HepG2 (cell line): ENCODE results near the gene GTF3C5. TPM values are rescaled to one million over a fixed set of nuclear protein-coding genes. Genes with fewer than 3 reads are reported as not detected.

ENCODE experiments used
- ATAC-seq: fragments of 200-7000 bp; cut with Tn5 transposase; 3 replicates; pipeline ENCODE4 v1.9.1; 2020; ENCODE audit warnings: mild to moderate bottlenecking, moderate library complexity
- BruUV-seq: library from RNA; stranded (reverse); fragments of 400-500 nt; replicated peaks from 2 replicates; lab custom pipeline; 2021; lab: Mats Ljungman, UMichigan
- CTCF ChIA-PET: fragments of 300-600 bp; formaldehyde crosslinking; extraction: SDS; loops from one replicate; lab custom pipeline; 2021; ENCODE audit warnings: low total read pairs, inconsistent platforms, low intra/inter-chr PET ratio; lab: Yijun Ruan, JAX
- POLR2A ChIA-PET: fragments of 350-600 bp; sonication (Branson Sonifier 250); formaldehyde crosslinking; loops from one replicate; lab custom pipeline; 2020; ENCODE audit warnings: antibody characterized with exemption, inconsistent platforms; lab: Yijun Ruan, JAX
- DNase-seq: peaks from one replicate; pipeline ENCODE4 v3.0.0-alpha.2; 2015; ENCODE audit warnings: low spot score
- FAIRE-seq: peaks from 3 replicates; lab custom pipeline; 2011; peaks lifted over from hg19 to GRCh38; lab: Jason Lieb, UNC
- H2AFZ ChIP-seq: one replicate; pipeline ENCODE4 v1.6.1; 2011; ENCODE audit warnings: low read length, inconsistent platforms
- H3K27ac ChIP-seq: fragments of 300-600 bp; 3 replicates; pipeline ENCODE4 v1.8.0; 2011; ENCODE audit warnings: mixed run types, mild to moderate bottlenecking, mixed read lengths, low read length, inconsistent platforms; ENCODE audit not compliant: insufficient read depth; ENCODE audit errors: extremely low read length
- H3K27me3 ChIP-seq, 2 experiments: fragments of 200-600 bp in 1 of 2; 2 replicates in 1 of 2; 3 replicates in 1 of 2; pipeline versions ENCODE4 v1.6.0 to v1.8.0; 2011; ENCODE audit warnings: low read length in 2 of 2, mild to moderate bottlenecking in 2 of 2, moderate library complexity in 2 of 2, inconsistent platforms in 1 of 2; ENCODE audit not compliant: insufficient read depth in 2 of 2, control insufficient read depth in 1 of 2
- H3K36me3 ChIP-seq, 2 experiments: fragments of 200-600 bp in 1 of 2; replicated peaks in 1 of 2; 2 replicates in 1 of 2; 3 replicates in 1 of 2; pipeline versions ENCODE4 v1.5.1 to v1.8.0; 2011; ENCODE audit warnings: low read length in 2 of 2, inconsistent platforms in 1 of 2; ENCODE audit not compliant: insufficient read depth in 2 of 2, control insufficient read depth in 1 of 2
- H3K4me1 ChIP-seq: 2 replicates; pipeline ENCODE4 v1.5.1; 2012; ENCODE audit warnings: low read length, inconsistent platforms; ENCODE audit not compliant: insufficient read depth
- H3K4me2 ChIP-seq: 2 replicates; pipeline ENCODE4 v1.6.0; 2011; ENCODE audit warnings: low read depth, low read length, inconsistent platforms
- H3K4me3 ChIP-seq, 3 experiments: fragments of 200-600 bp in 1 of 3; sonication (generic), shearing (Covaris generic) in 1 of 3; replicated peaks in 1 of 3; 2 replicates each; pipeline ENCODE4 v1.5.1; 2011 to 2016; ENCODE audit warnings: low read length in 3 of 3, inconsistent platforms in 2 of 3, low read depth in 2 of 3, mild to moderate bottlenecking in 2 of 3, control low read depth in 1 of 3, mixed read lengths in 1 of 3; ENCODE audit not compliant: insufficient read depth in 1 of 3
- H3K79me2 ChIP-seq: one replicate; pipeline ENCODE4 v1.6.1; 2011; ENCODE audit warnings: low read length, inconsistent platforms; ENCODE audit not compliant: insufficient read depth
- H3K9ac ChIP-seq: 2 replicates; pipeline ENCODE4 v1.6.0; 2011; ENCODE audit warnings: mild to moderate bottlenecking, low read depth, low read length, inconsistent platforms; ENCODE audit not compliant: insufficient read depth
- H3K9me3 ChIP-seq: 2 replicates; pipeline ENCODE4 v1.5.1; 2012; ENCODE audit warnings: mild to moderate bottlenecking, low read length
- H4K20me1 ChIP-seq: 2 replicates; pipeline ENCODE4 v1.6.0; 2011; ENCODE audit warnings: inconsistent platforms, mild to moderate bottlenecking, low read length, moderate library complexity; ENCODE audit not compliant: insufficient read depth
- ARHGAP35 ChIP-seq: sonication (generic); formaldehyde crosslinking; IDR thresholded peaks from 2 replicates; pipeline ENCODE4 v1.9.0; 2022; ENCODE audit warnings: mild to moderate bottlenecking, inconsistent platforms, moderate library complexity, missing genetic modification reagents, borderline replicate concordance
- CHD2 ChIP-seq: IDR thresholded peaks from 2 replicates; pipeline ENCODE4 v1.6.1; 2011; ENCODE audit warnings: low read depth, low read length, improper control_type of control experiment
- EHMT2 ChIP-seq: fragments of 200-600 bp; sonication (generic); IDR thresholded peaks from 2 replicates; pipeline ENCODE4 v1.7.0; 2017; ENCODE audit warnings: antibody characterized with exemption, low read depth, low read length, borderline replicate concordance
- FOXP1 ChIP-seq, 2 experiments: fragments of 450-650 bp in 1 of 2; IDR thresholded peaks; 2 replicates each; pipeline ENCODE4 v1.6.1; 2017 to 2018; ENCODE audit warnings: antibody characterized with exemption in 1 of 2
- KDM3A ChIP-seq: IDR thresholded peaks from 2 replicates; pipeline ENCODE4 v1.6.1; 2018; ENCODE audit warnings: low read depth, missing compliant biosample characterization
- MYC ChIP-seq: sonication (generic); formaldehyde crosslinking; IDR thresholded peaks from 2 replicates; pipeline ENCODE4 v1.9.0; 2021; ENCODE audit warnings: missing genetic modification reagents, borderline replicate concordance
- MYNN ChIP-seq: sonication (generic); formaldehyde crosslinking; IDR thresholded peaks from 2 replicates; pipeline ENCODE4 v1.4.0; 2020; ENCODE audit warnings: mild to moderate bottlenecking, low read depth, missing genetic modification reagents
- NR2F6 ChIP-seq, 2 experiments: IDR thresholded peaks; 2 replicates each; pipeline ENCODE4 v1.6.1; 2016; ENCODE audit warnings: antibody characterized with exemption in 1 of 2, mild to moderate bottlenecking in 1 of 2
- PHF21A ChIP-seq: sonication (generic); formaldehyde crosslinking; IDR thresholded peaks from 2 replicates; pipeline ENCODE4 v1.5.0; 2020; ENCODE audit warnings: mild to moderate bottlenecking, missing genetic modification reagents
- RARA ChIP-seq: IDR thresholded peaks from 2 replicates; pipeline ENCODE4 v1.6.1; 2016; ENCODE audit warnings: missing genetic modification reagents, missing compliant biosample characterization
- RXRA ChIP-seq: sonication (generic); formaldehyde crosslinking; IDR thresholded peaks from 2 replicates; pipeline ENCODE4 v1.5.1; 2020; ENCODE audit warnings: missing genetic modification reagents
- XRCC5 ChIP-seq: fragments of 200-400 bp; formaldehyde crosslinking; optimal IDR thresholded peaks from 2 replicates; pipeline ENCODE3; 2017; ENCODE audit warnings: mild to moderate bottlenecking, low read length
- ZIK1 ChIP-seq: sonication (generic); formaldehyde crosslinking; IDR thresholded peaks from 2 replicates; pipeline ENCODE4 v1.5.0; 2020; ENCODE audit warnings: mild to moderate bottlenecking, low read depth, missing genetic modification reagents, borderline replicate concordance
- ZNF333 ChIP-seq: sonication (generic); formaldehyde crosslinking; IDR thresholded peaks from 2 replicates; pipeline ENCODE4 v1.4.0; 2020; ENCODE audit warnings: mild to moderate bottlenecking, missing genetic modification reagents, borderline replicate concordance
- ZNF44 ChIP-seq: sonication (generic); formaldehyde crosslinking; IDR thresholded peaks from 2 replicates; pipeline ENCODE4 v1.5.1; 2020; ENCODE audit warnings: mild to moderate bottlenecking, missing genetic modification reagents
- ZNF775 ChIP-seq: sonication (generic); formaldehyde crosslinking; IDR thresholded peaks from 2 replicates; pipeline ENCODE4 v1.4.0; 2020; ENCODE audit warnings: missing genetic modification reagents, mild to moderate bottlenecking, moderate library complexity, borderline replicate concordance
- WGBS: methylation state at CpG from one replicate; pipeline ENCODE4 v1.1.6; 2017; ENCODE audit warnings: low lambda C conversion rate; 5-methylcytosine and 5-hydroxymethylcytosine counted together
- in situ Hi-C: cut with HindIII; loops from 2 replicates; pipeline ENCODE4 v1.10.0; 2017; ENCODE audit warnings: low pct_unique_long_range_greater_than_20kb; ENCODE audit not compliant: extremely low pct_ligation_motif_present
- intact Hi-C: fragments of 100-400 bp; cut with micrococcal nuclease; formaldehyde crosslinking; loops from one replicate; pipeline ENCODE4 v1.10.0; 2022; ENCODE audit not compliant: unreplicated experiment
- polyA plus RNA-seq, 8 experiments: library from polyadenylated mRNA; depleted of rRNA in 3 of 8; stranded (reverse) in 7 of 8; unstranded in 1 of 8; fragments of >200 nt; fragmentation: Illumina TruSeq in 4 of 8; extraction: Trizol in 4 of 8; gene quantifications; 2 replicates each; pipeline versions ENCODE4 v1.2.1 to v1.2.3, GENCODE V29; 2011 to 2016; ENCODE audit warnings: low read depth in 4 of 8, missing spikeins in 1 of 8, mixed read lengths in 1 of 8; ENCODE audit not compliant: insufficient read depth in 1 of 8
- total RNA-seq, 5 experiments: library from RNA; depleted of rRNA; stranded (reverse); fragments of >200 nt; fragmentation: Illumina TruSeq; extraction: Trizol; gene quantifications; 2 replicates each; pipeline ENCODE4 v1.2.3, GENCODE V29; 2016; ENCODE audit warnings: low read depth in 1 of 5
- TF ChIP-seq, protein P1 (sequence below): sonication (generic); formaldehyde crosslinking; IDR thresholded peaks from 2 replicates; pipeline ENCODE4 v1.4.0; 2020; ENCODE audit warnings: missing genetic modification reagents, mild to moderate bottlenecking, borderline replicate concordance
- TF ChIP-seq, protein P2 (sequence below): sonication (generic); formaldehyde crosslinking; IDR thresholded peaks from 2 replicates; pipeline ENCODE4 v1.5.0; 2020; ENCODE audit warnings: mild to moderate bottlenecking, missing genetic modification reagents

Gene GTF3C5
- total and polyA plus RNA-seq, 2 of the 13 experiments (the other 11 are each of a cell fraction or from before 2014, with no cell fraction given) = 66.9 to 92.6 TPM

DNA sequence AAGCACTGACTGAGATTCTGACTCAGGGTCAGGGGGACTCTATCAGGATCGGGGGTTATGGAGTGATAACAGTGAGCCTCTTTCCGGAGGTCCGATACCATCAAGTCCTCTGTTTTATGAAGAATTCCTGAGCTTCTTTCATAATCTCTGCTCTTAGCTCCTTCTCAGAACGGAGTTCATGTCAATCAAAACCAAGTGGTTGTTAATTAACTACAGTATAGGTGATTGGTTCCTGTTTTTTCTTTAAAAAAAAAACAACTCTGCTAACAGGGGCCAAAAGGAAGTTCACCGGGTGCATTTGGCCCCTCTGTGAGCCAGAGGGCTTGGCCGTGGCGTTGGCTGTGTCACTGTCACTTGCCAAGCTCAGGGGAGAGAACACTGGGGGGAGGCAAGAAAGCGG is 48.3 kb upstream of the GTF3C5 start:
- peak; percentile 49 for FAIRE-seq
- peaks cover 5 to 31% of the 10 kb centered on the region in 2 experiments; a peak in 3 of 5 replicates for H3K27me3 ChIP-seq
- CTCF ChIA-PET = no interaction called here
- no peak for TF ChIP-seq ZIK1 (CRISPR knock-in tag)
- no peak for TF ChIP-seq PHF21A (CRISPR knock-in tag)
- TF ChIP-seq ZNF775 (CRISPR knock-in tag) = no peak
- TF ChIP-seq EHMT2 = no peak
- TF ChIP-seq KDM3A = no peak
- no peak for TF ChIP-seq ZNF44
- no peak for TF ChIP-seq XRCC5
- no peak for TF ChIP-seq FOXP1 (IDR thresholded peaks at IDR 0.05)
- TF ChIP-seq FOXP1 (CRISPR knock-in tag; IDR thresholded peaks at IDR 0.05) = 0 out of 2 replicates have a peak, but pooled peaks have one; percentile 24
- no peak for TF ChIP-seq MYC (CRISPR knock-in tag)
- no peak for TF ChIP-seq RXRA
- no peak for TF ChIP-seq MYNN
- TF ChIP-seq NR2F6 (IDR thresholded peaks at IDR 0.05) = no peak
- no peak for TF ChIP-seq NR2F6 (CRISPR knock-in tag; IDR thresholded peaks at IDR 0.05)
- no peak for TF ChIP-seq ARHGAP35
- TF ChIP-seq, protein P1, sequence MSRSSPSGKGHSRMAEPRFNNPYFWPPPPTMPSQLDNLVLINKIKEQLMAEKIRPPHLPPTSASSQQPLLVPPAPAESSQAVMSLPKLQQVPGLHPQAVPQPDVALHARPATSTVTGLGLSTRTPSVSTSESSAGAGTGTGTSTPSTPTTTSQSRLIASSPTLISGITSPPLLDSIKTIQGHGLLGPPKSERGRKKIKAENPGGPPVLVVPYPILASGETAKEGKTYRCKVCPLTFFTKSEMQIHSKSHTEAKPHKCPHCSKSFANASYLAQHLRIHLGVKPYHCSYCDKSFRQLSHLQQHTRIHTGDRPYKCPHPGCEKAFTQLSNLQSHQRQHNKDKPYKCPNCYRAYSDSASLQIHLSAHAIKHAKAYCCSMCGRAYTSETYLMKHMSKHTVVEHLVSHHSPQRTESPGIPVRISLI (CRISPR knock-in tag) = peak; percentile 82
- TF ChIP-seq CHD2 = no peak
- no peak for TF ChIP-seq ZNF333 (CRISPR knock-in tag)
- peak; percentile 39; the same call in 1 of the 2 replicates for TF ChIP-seq RARA (CRISPR knock-in tag)
- TF ChIP-seq, protein P2, sequence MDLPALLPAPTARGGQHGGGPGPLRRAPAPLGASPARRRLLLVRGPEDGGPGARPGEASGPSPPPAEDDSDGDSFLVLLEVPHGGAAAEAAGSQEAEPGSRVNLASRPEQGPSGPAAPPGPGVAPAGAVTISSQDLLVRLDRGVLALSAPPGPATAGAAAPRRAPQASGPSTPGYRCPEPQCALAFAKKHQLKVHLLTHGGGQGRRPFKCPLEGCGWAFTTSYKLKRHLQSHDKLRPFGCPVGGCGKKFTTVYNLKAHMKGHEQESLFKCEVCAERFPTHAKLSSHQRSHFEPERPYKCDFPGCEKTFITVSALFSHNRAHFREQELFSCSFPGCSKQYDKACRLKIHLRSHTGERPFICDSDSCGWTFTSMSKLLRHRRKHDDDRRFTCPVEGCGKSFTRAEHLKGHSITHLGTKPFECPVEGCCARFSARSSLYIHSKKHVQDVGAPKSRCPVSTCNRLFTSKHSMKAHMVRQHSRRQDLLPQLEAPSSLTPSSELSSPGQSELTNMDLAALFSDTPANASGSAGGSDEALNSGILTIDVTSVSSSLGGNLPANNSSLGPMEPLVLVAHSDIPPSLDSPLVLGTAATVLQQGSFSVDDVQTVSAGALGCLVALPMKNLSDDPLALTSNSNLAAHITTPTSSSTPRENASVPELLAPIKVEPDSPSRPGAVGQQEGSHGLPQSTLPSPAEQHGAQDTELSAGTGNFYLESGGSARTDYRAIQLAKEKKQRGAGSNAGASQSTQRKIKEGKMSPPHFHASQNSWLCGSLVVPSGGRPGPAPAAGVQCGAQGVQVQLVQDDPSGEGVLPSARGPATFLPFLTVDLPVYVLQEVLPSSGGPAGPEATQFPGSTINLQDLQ (CRISPR knock-in tag) = no peak

More for the DNA sequence above, 48.3 kb upstream of the GTF3C5 start:
- Histone ChIP-seq H3K9ac (peak overlapping the region; percentile 17; the same call in 1 of the 2 replicates), H4K20me1 (no peaks in the 10 kb centered on the region), H3K4me2 (peak overlapping the region; percentile 62), H3K9me3 (no peaks in the 10 kb centered on the region), H3K79me2 (no peaks in the 10 kb centered on the region), H3K4me3 (peak overlapping the region in 2 of 3 experiments; percentile 34 to 43; a peak in 3 of 6 replicates), H3K4me1 (peaks cover 56% of the 10 kb centered on the region), H3K36me3 (no peaks in the 10 kb centered on the region), H2AFZ (no peak overlapping the region), H3K27ac (peak overlapping the region; percentile 49)
- in situ Hi-C loops = no loop called here
- ATAC-seq (peak; percentile 9; the same call in 2 of the 3 replicates), DNase-seq (no peak)
- POLR2A ChIA-PET = interaction anchor here (0.6 to 1.0 kb wide), 4 partner anchors 12 to 48 kb away, joined by 3 to 5 read pairs (median 3); partner anchors contain the start of gene GTF3C5
- BruUV-seq = no TSS peak
- intact Hi-C loops = no loop called here
- WGBS = 4% methylated on average over 8 of the region's 8 CpGs
